HG03354 (cell line): Measurements from ENCODE around the gene KCNQ1OT1.

Source experiments
- ATAC-seq: cut with Tn5 transposase; IDR thresholded peaks from one replicate; pipeline ENCODE4 v1.9.1; 2021; ENCODE audit warnings: mild to moderate bottlenecking; ENCODE audit not compliant: unreplicated experiment, poor library complexity, severe bottlenecking

KCNQ1OT1 gene

DNA sequence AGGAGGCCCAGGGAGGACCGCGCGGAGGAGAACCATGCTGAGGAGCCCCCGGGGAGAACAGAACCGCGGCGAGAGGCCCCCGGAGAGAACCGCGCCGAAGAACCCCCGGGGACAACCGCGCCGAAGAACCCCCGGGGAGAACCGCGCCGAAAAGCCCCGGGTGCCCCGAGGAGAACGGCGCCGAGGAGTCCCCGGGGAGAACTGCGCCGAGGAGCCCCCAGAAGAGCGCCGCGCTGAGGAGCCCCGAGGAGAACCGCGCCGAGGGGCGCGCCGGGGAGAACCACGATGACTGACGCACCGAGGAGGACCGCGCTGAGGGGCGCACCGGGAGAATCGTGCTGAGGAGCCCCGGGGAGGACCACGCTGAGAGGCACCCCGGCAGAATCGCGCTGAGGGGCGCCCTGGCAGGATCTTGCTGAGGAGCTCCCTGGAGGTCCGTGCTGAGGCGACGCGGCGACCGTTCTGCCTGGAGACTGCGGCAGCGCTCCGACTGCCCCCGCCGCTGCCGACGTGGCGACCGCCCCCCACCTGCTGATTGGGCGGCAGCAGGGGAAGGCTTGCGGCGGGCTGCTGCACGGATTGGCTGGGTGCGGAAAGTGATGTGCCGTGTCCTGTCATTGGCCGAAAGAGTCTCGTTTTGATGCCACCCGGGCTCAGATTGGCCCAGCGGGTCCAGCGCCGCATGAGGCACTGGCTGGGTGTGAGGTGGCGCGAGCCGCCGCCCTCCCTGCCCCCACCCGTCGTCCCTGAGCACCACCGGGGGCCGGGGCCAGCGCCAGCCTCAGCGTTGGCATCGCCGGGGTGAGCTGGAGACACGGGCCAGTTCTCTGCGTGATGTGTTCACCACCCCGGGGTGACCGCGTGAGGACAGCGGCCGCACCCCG is at the start of gene KCNQ1OT1:
KCNQ1OT1 (minus strand) TSS at position 464 of the 884 bp plus-strand sequence.
- ATAC-seq, result peak; percentile 91

DNA sequence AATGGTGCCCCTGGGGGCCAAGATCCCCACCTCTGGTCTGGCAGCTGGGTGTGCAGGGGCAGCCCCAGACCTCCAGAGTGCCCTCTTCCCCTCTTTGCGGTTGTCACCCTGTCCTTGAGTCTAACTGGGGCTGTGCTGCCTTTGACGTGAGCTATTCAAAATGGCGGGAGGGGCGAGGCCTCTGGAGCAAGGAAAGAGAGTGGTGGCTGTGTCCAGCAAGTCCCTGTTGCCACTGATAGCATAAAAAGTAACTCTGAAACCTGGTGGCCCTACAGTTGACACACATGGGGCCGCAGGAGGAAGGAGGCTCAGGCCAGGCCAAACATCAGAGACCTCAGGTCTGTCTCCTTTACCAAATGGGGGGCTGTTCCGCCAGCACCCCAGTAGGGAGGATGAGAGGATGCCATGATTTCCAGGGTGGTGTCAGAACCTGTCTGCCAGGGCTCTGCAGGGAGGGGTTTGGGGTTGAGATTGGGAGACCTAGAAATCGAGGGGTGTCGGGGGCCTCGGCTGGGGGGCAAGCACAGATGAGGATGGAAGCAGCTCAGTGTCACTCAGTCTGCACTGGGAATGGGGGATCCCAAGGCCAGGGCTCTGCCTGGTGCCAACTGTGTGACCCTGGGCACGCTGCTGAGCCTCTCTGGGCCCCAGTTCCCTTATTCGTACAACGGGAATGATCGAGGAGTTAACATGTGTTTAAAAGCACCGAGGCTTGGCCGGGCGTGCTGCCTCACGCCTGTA is 49.2 kb upstream of the KCNQ1OT1 start:
- ATAC-seq, result no peak

DNA sequence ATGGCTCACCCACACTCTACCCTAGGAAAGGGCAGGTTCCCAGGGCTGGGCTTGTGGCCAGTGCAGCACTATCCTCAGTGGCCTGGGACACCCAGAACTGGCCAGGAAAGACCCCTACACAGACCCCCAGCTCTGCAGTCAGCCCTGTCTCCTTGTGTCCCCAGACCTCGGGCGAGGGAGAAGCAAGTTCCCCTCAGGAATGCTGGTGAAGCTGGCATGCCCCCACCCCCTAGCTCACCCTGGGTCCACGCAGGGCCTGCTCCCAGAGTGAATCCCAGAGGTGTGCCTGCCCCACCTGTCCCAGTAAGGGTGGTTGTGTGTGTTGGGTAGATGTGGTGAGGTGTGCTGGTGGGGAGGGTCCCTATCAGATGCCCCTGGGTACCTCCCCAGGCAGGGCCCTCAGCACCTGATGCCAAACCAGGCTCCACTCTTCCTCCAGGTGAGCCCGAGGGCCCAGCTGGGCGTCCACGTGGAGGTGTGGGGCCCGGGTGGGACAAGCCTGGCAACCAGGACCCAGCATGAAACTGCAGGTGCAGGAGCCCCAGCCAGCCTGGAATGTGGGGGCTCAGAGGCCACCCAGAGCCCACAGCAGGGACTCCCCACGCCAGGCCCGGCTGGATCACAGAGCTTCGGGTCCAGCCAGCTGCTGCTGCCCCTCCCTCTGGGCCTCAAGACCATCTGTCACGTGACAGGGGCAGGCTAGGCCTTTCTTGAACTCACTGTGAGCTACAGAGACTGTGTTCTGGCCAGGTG is 48.4 kb upstream of the KCNQ1OT1 start:
- ATAC-seq, result no peak

DNA sequence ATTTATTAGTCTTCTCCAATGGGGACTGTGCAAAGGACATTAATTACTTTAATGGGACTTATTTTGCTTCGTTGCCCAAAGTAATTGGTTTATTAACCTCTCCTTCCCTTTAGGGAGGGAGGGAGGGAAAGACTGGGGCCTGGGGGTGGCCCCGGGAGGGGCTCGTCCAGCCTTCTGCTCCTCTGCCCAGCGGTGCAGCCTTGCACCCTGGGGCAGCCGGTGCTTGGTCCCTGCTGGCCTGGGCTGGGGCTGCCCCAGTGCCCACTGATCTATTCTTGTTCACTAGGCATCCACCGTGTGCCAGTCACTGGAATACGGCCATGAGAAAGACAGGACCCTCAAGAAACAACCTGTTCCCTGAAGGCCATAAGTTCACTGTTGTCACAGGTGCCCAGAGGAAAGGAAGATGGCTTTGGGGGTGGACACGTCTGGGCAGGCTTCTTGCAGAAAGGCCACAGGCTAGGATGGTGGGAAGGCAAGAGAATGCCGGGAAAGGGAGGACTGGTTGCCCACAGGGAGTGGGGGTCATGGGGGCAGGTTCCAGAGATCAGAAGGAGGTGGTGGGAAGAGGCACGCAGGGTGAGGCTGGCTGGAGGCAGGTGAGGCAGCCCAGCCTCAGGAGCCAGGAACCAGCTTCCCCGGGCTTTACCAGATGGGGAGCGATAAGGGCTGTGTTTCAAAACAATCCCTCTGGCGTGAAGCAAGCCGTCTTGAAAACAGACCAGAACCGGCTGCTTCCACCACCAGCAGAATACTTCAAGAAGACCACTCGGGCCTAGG is 47.6 kb upstream of the KCNQ1OT1 start:
- ATAC-seq, result no peak

DNA sequence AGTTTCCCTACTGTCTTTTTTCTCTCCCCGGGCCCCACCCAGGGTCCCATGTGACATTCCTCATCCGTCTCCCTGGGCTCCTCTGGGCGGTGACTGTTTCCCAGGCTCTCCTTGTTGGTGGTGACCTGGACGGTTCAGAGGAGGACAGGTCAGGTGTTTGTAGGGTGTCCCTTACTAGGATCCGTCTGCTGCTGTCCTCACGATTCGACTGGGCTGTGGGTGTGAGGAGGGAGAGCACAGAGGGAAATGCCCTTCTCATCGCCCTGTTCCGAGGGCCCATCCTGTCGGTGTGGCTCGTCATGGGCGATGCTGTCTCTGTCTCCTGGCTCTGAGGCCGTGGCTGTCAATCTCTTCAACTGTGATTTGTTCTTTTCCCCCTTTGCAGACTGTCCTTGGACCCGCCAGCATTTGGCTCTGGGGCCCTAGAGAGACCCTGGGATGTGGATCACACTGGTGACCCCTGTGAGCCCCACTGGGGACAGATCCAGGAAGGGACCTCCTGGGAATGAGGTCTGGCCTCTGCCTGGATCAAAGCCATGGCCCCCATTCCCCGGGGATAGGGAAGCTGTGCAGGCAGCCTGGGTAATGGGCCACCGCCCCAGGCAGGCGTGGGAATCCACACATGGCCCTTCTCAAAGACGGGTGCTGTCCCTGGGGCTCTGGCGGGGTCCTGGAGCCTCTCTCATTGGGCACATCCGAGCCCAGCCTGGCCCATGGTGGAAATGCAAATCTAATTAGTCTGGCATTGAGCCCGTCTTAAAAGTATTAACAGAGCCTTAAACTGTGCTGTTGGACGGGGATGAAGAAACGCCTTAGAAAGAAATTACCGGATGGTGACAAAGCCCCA is 46.8 kb upstream of the KCNQ1OT1 start:
- ATAC-seq, result no peak

DNA sequence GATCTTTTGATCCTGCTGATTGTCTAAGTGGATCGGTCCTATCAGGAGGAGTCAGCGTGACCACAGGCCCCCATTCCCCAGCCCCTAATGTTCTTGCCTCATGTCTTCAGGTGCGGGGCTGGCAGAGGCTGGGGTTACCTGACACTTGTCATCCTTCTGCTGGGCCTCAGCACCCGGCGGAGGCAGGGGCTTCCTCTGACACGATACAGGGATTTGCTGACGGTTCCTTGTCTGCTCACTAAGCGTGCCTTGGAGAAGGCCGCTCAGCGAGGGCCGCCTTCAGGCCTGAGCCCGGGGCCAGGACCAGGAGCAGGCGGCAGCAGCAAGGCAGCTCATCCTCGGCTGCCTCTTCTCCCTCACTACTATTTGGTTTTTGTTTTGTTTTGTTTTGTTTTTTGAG is 45.7 kb upstream of the KCNQ1OT1 start:
- no peak for ATAC-seq

DNA sequence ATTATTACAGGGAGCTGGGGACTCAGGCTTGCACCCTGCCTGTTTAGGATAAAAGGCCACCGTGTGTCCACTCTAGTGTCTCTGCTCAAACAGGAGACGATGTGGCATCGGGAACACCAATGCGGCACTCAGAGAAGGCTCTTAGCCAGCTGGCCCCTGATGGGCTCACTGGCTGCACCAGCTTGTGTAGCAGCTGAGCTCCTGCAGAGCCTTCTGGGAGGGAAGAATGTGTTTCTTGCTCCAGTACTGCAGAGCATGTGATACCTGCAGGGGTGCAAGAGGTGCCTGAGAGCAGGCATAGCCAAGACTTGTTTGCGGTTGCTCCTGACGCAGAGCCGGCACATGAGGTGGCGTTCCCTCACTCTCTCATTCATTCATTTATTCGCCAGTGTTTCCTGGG is 44.4 kb upstream of the KCNQ1OT1 start:
- ATAC-seq, result no peak

DNA sequence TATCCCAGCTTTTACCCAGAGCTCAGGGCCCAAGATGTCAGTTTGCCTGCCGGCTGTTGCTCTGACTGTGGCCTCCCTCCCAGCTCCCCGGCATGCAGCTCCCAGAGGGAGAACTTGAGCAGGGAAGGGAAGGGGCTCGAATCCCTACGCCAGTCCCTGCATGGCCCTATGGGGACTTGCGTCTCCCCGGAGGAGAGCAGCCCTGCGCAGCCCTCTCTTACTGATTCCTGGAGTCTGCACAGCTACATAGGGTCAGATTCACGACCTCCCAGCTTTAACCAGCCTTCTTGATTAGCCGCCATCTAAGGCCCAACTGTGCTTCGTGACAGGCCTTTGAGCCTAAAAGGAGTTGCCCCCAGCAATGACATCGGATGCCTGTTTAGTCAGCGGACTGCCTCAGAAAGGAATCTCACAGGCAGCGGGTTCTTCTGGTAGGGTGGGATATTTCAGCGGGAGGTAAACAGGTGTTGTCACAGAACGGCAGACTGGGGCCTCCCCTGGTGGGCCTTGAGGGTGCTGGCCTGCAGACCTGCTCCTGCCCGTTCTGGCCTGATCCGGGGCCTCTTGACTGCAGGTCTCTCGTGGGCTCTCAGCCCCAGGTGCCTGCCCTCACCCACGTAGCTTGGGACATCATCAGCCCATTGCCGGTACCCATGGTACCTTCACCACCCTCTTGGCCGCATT is 43.8 kb upstream of the KCNQ1OT1 start:
- ATAC-seq, result no peak

DNA sequence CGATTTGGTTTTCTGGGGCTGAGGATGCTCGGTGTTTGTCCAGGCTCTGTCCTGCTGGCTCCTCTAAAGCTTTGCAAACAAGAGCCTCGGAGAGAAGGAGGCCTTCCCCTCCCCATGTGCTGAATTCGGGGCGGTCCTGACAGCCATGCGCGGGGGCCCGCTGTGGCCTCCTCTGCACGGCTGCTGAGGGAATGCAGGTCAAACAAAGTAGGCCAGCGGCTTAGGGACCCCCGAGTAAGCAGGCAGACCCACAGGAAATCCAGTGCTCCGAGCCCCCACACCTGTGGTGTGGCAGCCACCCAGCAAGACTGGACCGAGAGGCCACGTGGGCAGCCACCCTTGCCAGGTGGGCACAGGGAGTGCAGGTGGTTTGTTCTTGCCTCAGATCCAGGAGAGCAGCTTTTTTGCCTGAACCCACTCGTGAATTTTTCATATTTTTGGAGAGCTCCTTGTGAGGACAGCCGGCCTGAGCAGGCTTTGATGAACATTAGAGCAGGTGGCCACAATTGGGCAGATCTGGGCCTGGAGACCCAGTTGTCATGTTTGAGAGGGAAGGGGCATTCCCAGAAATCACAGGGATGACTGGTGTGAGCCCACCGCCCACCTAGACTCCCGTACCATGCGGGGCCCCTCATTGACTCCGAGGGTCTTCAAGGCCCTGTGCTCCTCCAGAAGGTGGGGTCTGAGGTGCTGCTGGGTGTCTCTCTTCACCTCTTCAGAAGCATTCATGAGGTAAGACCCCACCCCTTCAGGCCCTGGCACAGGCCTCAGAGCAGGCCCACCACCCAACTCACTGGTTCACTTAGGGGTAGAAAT is 43.0 kb upstream of the KCNQ1OT1 start:
- no peak for ATAC-seq

DNA sequence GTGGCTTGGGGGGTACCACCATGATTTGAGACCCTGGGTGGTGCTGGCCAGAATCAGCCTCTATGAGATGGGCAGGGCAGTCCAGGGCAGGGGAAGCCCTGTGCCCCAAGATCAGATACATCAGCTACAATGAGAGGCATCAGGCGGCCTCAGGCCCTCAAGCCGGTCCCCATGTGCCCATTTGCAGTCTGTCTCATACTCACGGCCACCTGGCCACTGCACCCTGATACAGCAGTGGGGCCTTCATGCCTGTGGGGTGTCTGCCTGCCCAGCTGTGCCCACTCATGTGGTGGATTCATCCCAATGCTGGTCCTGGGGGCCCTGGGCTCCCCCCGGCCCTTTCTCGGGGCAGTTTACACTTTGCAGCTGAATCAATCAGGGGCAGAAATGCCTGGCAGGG is 42.4 kb upstream of the KCNQ1OT1 start:
- no peak for ATAC-seq

DNA sequence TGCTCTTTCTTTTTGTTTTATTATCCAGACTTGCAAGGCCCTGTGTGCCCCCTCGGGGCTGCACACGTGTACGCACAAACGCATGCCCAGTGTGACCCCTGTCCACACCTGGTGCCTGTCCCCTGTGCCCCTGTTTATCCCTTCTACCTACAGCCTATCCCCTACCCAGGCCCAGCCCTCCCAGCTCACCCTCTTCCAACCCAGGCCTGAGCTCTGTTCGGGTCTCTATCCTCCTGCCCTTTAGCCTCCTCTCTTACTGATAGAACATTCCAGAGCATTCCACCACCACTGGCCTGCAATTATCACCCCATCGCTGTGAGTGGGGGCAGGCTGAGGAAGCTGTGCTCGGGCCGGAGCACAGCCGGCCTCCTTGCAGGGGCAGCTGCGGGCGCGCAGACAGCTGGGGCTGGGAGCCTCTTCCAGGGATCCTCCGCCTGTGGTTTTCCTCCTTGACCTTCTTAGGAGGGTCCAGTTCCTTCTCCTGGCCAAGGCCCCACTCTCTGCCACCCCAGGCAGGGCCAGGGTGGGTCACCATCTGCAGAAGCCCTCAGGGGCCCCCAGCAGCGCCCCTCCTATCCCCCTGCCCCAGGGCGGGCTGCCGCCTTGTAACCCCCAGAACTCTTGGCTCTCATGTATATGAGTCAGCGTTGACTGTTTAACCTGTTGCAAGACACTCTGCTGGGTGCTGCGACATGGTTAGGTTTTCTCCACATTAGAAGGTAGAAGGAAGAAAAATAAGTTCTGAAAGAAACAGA is 41.8 kb upstream of the KCNQ1OT1 start:
- ATAC-seq, result no peak

DNA sequence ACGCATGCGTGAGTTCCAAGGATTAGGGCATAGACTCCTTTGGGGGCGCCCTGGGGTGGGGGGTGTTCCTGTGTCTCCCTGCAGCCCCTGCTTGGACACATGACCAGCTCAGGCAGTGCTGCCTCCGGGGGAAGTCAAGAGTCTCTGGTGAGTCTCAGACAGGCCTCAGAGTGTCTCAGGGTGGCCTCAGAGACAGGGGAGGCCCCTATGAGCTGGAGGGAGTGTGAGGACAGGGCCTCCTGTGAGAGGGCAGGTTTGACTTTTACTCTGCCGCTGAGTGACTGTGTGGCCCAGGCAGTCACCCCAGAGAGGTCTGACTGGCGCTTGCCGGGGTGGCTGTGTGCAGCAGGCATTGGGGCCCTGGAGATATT is 41.2 kb upstream of the KCNQ1OT1 start:
- ATAC-seq, result no peak

DNA sequence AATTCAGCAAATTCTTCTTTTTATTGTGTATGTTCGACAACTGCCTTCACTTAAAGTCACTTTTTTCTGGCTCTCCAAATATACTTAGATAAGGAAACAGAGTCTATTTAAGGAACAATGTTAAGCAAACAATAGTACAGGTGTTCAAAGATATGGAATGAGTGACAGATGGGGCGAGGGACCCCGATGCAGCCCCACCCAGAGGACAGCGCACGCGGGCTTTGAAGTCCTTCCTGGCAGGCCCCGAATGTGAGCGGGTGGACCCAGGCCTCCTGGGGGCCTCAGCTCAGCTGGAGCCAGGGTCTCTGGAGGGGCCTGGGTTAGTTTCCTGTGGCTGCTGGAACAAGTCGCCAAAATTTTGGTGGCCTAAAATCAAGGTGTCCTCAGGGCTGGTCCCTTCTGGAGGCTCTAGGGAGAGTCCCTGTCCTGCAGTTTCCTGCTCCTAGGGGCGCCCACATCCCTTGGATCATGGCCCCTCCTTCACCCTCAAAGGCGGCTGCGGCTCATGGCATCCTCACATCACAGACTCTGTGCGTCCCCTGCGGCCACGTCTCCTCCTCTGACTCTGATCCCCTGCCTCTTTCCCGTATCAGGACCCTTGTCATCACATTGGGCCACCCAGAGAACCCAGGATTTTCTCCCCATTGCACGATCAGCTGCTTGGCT is 40.6 kb upstream of the KCNQ1OT1 start:
- no peak for ATAC-seq

DNA sequence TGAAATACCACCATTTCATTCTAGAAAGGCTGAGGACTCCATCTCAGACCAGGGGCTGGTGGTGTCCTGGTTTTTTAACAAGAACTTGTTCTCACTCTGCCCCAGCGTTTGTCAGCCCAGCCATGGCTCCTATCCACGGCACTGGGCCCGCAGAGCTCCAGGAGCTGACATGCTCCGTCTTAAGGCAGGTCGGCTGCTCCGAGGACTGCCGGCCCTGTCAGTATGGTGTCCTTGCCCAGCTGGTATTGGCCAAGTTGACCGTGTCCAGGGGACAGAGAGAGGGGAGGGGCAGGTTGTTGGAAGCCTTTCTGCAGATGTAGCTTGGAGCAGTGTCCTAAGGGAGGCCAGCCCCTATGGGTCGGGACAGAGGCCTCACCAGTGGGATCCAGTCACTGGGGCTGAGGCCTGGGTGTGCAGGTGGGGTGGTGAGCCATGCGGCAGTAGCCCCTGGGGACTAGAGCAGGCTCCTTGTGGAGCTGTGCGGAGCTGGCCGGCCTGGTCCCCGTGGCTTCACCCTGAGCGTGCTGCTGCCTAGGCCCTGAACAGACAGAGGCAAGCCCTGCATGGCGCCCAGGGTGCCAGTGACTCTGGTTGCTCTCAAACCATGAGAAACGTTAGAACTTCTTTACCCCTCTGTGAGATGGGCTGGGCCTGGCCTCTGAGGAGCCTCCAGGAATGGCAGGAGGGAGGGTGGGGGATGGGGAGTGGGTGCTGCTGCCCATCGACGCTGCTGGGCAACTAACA is 39.9 kb upstream of the KCNQ1OT1 start:
- no peak for ATAC-seq

DNA sequence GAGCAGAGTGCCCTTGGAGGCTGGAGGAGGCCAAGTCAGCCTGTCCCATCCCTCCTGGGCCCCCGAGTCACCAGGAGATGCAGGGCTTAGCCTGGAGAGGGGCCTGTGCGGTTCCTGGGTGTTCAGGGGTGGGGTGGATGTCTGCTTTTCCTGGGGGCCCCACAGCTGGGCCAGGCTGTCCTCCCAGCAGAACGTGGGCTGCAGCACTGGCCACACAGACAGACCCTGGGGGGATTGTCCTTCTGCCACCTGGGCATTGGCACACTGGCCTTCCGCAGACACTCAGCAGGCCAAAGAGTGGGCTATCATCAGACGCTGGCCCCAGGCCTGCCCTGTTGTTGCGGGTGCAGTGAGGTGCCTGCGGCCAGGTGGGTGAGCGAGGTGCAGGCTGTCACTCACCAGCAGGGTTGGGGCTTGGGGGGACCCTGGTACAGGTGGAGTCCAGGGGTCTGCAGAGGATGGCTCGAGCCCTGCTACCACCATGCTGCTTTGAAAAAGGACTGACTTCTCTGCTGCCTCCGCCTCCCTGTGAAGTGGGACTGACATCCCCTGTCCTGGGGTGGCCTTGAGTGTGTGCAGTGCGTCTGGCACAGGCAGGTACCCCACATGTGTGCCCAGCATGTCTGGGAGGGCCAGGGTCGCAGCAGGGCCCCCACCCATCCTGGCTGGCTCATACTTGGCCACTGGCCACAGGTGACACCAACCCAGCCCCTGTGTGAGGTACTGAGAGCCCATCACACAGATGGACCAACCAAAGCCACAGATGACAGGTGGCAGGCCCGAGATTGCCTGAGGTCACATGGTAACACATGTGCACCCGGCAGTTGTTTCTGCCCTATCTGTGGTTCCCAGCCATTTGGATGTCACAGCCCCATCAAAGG is 39.0 kb upstream of the KCNQ1OT1 start:
- ATAC-seq, result no peak
